Ishikawa (cell line): ENCODE measurements around the gene TGFBR3.

Source experiments
- CEBPB ChIP-seq: IDR thresholded peaks from 2 replicates; pipeline ENCODE4 v1.6.1; 2012
- CREB1 ChIP-seq: IDR thresholded peaks from 2 replicates; pipeline ENCODE4 v1.6.1; 2012; ENCODE audit warnings: low read depth
- EGR1 ChIP-seq: IDR thresholded peaks from 2 replicates; pipeline ENCODE4 v1.6.1; 2012
- EP300 ChIP-seq: IDR thresholded peaks from 2 replicates; pipeline ENCODE4 v1.6.1; 2012; ENCODE audit warnings: borderline replicate concordance
- FOXM1 ChIP-seq: IDR thresholded peaks from 2 replicates; pipeline ENCODE4 v1.6.1; 2012; ENCODE audit warnings: low read depth, borderline replicate concordance
- MAX ChIP-seq: IDR thresholded peaks from 2 replicates; pipeline ENCODE4 v1.6.1; 2012
- NFIC ChIP-seq: IDR thresholded peaks from 2 replicates; pipeline ENCODE4 v1.6.1; 2012
- RAD21 ChIP-seq: IDR thresholded peaks from 2 replicates; pipeline ENCODE4 v1.6.1; 2012; ENCODE audit warnings: low read depth
- REST ChIP-seq: IDR thresholded peaks from 2 replicates; pipeline ENCODE4 v1.6.1; 2012; ENCODE audit warnings: low read depth, mild to moderate bottlenecking
- TAF1 ChIP-seq: IDR thresholded peaks from 2 replicates; pipeline ENCODE4 v1.6.1; 2012; ENCODE audit warnings: low read depth, mild to moderate bottlenecking
- TCF12 ChIP-seq: IDR thresholded peaks from 2 replicates; pipeline ENCODE4 v1.6.1; 2012; ENCODE audit warnings: low read depth
- TEAD4 ChIP-seq: IDR thresholded peaks from 2 replicates; pipeline ENCODE4 v1.6.1; 2012
- USF1 ChIP-seq: IDR thresholded peaks from 2 replicates; pipeline ENCODE4 v1.6.1; 2012
- YY1 ChIP-seq: IDR thresholded peaks from 2 replicates; pipeline ENCODE4 v1.6.1; 2012; ENCODE audit warnings: low read depth
- ZBTB7A ChIP-seq: IDR thresholded peaks from 2 replicates; pipeline ENCODE4 v1.6.1; 2012; ENCODE audit warnings: low read depth

Gene TGFBR3

GRCh38 chr1:91781901-91782622, 103.9 kb downstream of the TGFBR3 start:
- TF ChIP-seq FOXM1 (no peak), REST (no peak), NFIC (no peak), TAF1 (no peak), RAD21 (no peak), EP300 (no peak), USF1 (no peak), CREB1 (no peak), CEBPB (no peak), MAX (no peak), YY1 (no peak), ZBTB7A (no peak), TCF12 (no peak), EGR1 (no peak), TEAD4 (no peak)

GRCh38 chr1:91781371-91781825, 104.6 kb downstream of the TGFBR3 start:
- TF ChIP-seq TAF1, result no peak
- TF ChIP-seq TCF12, result no peak
- no peak for TF ChIP-seq USF1
- no peak for TF ChIP-seq CEBPB
- no peak for TF ChIP-seq RAD21
- TF ChIP-seq MAX, result no peak
- no peak for TF ChIP-seq EGR1
- no peak for TF ChIP-seq REST
- TF ChIP-seq EP300, result no peak
- TF ChIP-seq YY1, result no peak
- no peak for TF ChIP-seq TEAD4
- TF ChIP-seq CREB1, result no peak
- no peak for TF ChIP-seq ZBTB7A
- no peak for TF ChIP-seq NFIC
- TF ChIP-seq FOXM1, result no peak

GRCh38 chr1:91779548-91780021, 106.4 kb downstream of the TGFBR3 start:
- TF ChIP-seq REST (no peak), TEAD4 (no peak), CREB1 (no peak), EGR1 (no peak), FOXM1 (no peak), RAD21 (no peak)

- no peak for TF ChIP-seq TCF12
- TF ChIP-seq TEAD4, result no peak
- TF ChIP-seq CREB1, result no peak
- TF ChIP-seq NFIC, result no peak
- TF ChIP-seq RAD21, result no peak
- TF ChIP-seq ZBTB7A, result no peak
- no peak for TF ChIP-seq REST
- TF ChIP-seq EGR1, result no peak
- TF ChIP-seq USF1, result no peak
- no peak for TF ChIP-seq MAX
Observed at GRCh38 chr1:91778964-91779363, 107.0 kb downstream of the TGFBR3 start.
